ENCODE results near the gene POU4F1. TPM values are rescaled to one million over a fixed set of nuclear protein-coding genes. Genes with fewer than 3 reads are reported as not detected.

The POU4F1 gene
- total RNA-seq, 1 experiment from 2014 or later, result 0.26 TPM

DNA sequence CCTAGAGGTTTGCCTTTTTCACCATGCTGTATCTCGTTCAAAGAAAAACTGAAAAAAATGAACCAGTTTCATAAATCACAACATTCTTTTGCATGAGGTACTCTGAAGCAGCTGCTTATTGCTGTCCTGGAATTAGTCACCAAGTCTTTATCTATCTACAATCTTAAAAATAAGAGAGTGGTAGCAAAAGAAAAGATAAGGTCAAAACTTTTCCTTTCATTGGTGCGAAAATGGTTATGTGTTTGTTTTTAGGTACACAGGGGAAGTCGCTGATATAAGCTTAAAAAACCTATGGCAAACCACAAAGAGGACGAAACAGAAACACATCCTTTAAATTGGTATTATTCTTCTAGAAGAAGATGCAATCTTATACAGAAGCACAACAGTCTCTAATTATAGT lies 34.9 kb upstream of the POU4F1 start:
- no peaks in the 10 kb centered on the region for H3K9me3 Mint-ChIP-seq
- Histone ChIP-seq H4K5ac (ENCODE audit: insufficient read length, low read depth, low read length) (no peak overlapping the region), H3K79me2 (ENCODE audit: insufficient read depth, low read length) (no peaks in the 10 kb centered on the region), H3K27me3 (ENCODE audit: insufficient read depth, low read length) (no peaks in the 10 kb centered on the region), H3K23me2 (ENCODE audit: insufficient read length, low read depth, low read length, poor library complexity, severe bottlenecking) (no peaks in the 10 kb centered on the region), H2BK20ac (ENCODE audit: low read depth, low read length, poor library complexity, severe bottlenecking) (no peak overlapping the region), H3K4me1 (ENCODE audit: insufficient read depth, low read length) (no peaks in the 10 kb centered on the region), H3K4ac (ENCODE audit: low read depth, low read length) (no peak overlapping the region), H2BK12ac (ENCODE audit: insufficient read length, low read depth, low read length) (no peak overlapping the region), H3K14ac (ENCODE audit: insufficient read depth, low read length) (no peak overlapping the region), H4K20me1 (ENCODE audit: control insufficient read depth, insufficient read depth, insufficient read length) (no peaks in the 10 kb centered on the region), H4K8ac (replicated peaks; ENCODE audit: insufficient read length, low read depth, low read length) (no peak overlapping the region), H3K9ac (ENCODE audit: extremely low read depth, insufficient read length, low read length) (no peak overlapping the region), H2AFZ (ENCODE audit: low read length) (no peak overlapping the region), H3T11ph (ENCODE audit: low read length) (no peak overlapping the region), H3K27ac (ENCODE audit: insufficient read length, low read depth, low read length) (no peak overlapping the region), H3K4me2 (ENCODE audit: insufficient read depth, insufficient read length, low read length) (no peak overlapping the region), H2BK15ac (ENCODE audit: low read depth, low read length) (no peak overlapping the region), H3K23ac (ENCODE audit: insufficient read length, low read depth, low read length) (no peak overlapping the region), H2AK5ac (ENCODE audit: insufficient read length, low read length) (no peak overlapping the region), H4K91ac (ENCODE audit: insufficient read length, low read depth, low read length) (no peak overlapping the region), H3K18ac (ENCODE audit: insufficient read length, low read depth, low read length) (no peak overlapping the region), H3K79me1 (ENCODE audit: insufficient read depth, low read depth, low read length, poor library complexity, severe bottlenecking) (no peaks in the 10 kb centered on the region), H3K9me3 (ENCODE audit: control insufficient read depth, low read depth, low read length) (no peaks in the 10 kb centered on the region), H2BK120ac (ENCODE audit: low read depth, low read length, poor library complexity, severe bottlenecking) (no peak overlapping the region), H2BK5ac (ENCODE audit: insufficient read length, low read length) (no peak overlapping the region), H3K56ac (ENCODE audit: insufficient read length, low read depth, low read length) (no peak overlapping the region)
- TF ChIP-seq, protein P1, sequence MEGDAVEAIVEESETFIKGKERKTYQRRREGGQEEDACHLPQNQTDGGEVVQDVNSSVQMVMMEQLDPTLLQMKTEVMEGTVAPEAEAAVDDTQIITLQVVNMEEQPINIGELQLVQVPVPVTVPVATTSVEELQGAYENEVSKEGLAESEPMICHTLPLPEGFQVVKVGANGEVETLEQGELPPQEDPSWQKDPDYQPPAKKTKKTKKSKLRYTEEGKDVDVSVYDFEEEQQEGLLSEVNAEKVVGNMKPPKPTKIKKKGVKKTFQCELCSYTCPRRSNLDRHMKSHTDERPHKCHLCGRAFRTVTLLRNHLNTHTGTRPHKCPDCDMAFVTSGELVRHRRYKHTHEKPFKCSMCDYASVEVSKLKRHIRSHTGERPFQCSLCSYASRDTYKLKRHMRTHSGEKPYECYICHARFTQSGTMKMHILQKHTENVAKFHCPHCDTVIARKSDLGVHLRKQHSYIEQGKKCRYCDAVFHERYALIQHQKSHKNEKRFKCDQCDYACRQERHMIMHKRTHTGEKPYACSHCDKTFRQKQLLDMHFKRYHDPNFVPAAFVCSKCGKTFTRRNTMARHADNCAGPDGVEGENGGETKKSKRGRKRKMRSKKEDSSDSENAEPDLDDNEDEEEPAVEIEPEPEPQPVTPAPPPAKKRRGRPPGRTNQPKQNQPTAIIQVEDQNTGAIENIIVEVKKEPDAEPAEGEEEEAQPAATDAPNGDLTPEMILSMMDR (conservative IDR thresholded peaks at IDR 0.05), result no peak
- no peaks in the 10 kb centered on the region for H3K27me3 Mint-ChIP-seq (ENCODE audit: low read depth)
- no peak overlapping the region for H3K4me3 Mint-ChIP-seq
- 0 out of 7 replicates have a peak overlapping the region, but pooled peaks of 1 of the 3 experiments have one; percentile 11 for H3K27ac Mint-ChIP-seq
- peaks cover 2 to 3% of the 10 kb centered on the region in 2 experiments; a peak in 2 of 4 replicates for H3K4me1 Mint-ChIP-seq
- H3K36me3 Mint-ChIP-seq (ENCODE audit: insufficient read depth in 1 of 3, low read depth in 3 of 3), result peaks cover 22 to 74% (median 71%) of the 10 kb centered on the region in 3 experiments; a peak in 6 of 7 replicates
- WGBS (ENCODE audit: extremely low coverage, insufficient read length, low lambda C conversion rate), result no CpG with 5 or more reads among the region's 4 CpGs
- no peak for DNase-seq

Measured in H9 (cell line).